Measurements from ENCODE around the gene PRAMEF13.
"Not testable (repeated sequence)": the region's sequence is repeated elsewhere in the genome, so short reads cannot be mapped to it uniquely, and the experiment has no call there.

- not testable (repeated sequence) for TF ChIP-seq POLR2A, CTCF, EP300 (IDR thresholded peaks at IDR 0.05)
These were observed 28.9 kb upstream of the PRAMEF13 start for GRCh38 chr1:13230096-13230495.
